Upper lobe of right lung (tissue), 1 donor: ENCODE results near the gene NXN. TPM values are rescaled to one million over a fixed set of nuclear protein-coding genes. Genes with fewer than 3 reads are reported as not detected.
A peak's percentile ranks its signal among the peaks of the same experiment; 100 is the strongest.

Experiments used
- ATAC-seq: fragments of 200-7000 bp; cut with Tn5 transposase; one replicate; pipeline ENCODE4 v1.9.1; 2020; ENCODE audit warnings: mild to moderate bottlenecking, moderate library complexity
- DNase-seq: peaks from one replicate; pipeline ENCODE4 v3.0.0-alpha.2; 2020
- H3K27ac ChIP-seq: fragments of 200-600 bp; one replicate; pipeline ENCODE4 v1.8.0; 2022
- H3K27me3 ChIP-seq: fragments of 200-600 bp; one replicate; pipeline ENCODE4 v1.8.0; 2022; ENCODE audit warnings: mild to moderate bottlenecking
- H3K36me3 ChIP-seq: fragments of 200-600 bp; one replicate; pipeline ENCODE4 v1.8.0; 2022
- H3K4me1 ChIP-seq: fragments of 200-600 bp; one replicate; pipeline ENCODE4 v1.8.0; 2022
- H3K4me3 ChIP-seq: fragments of 200-600 bp; one replicate; pipeline ENCODE4 v1.8.0; 2022; ENCODE audit warnings: mild to moderate bottlenecking
- H3K9me3 ChIP-seq: fragments of 200-600 bp; one replicate; pipeline ENCODE4 v1.8.0; 2022
- intact Hi-C: fragments of 100-400 bp; cut with DNase I; formaldehyde crosslinking; loops from one replicate; pipeline ENCODE4 v1.11.0; 2022
- total RNA-seq: library from RNA; stranded (reverse); fragmentation: NEBNext Ultra II Directional; extraction: Animal tissue kit (Norgen Biotek cat#: 25700); gene quantifications from one replicate; pipeline ENCODE4 v1.2.1, GENCODE V29; 2021
- TF ChIP-seq, protein P1 (sequence below): fragments of 200-600 bp; IDR thresholded peaks from one replicate; pipeline ENCODE4 v1.8.0; 2022; ENCODE audit warnings: antibody characterized with exemption
- donor health status: DM: no; HTN: yes; CAD: no; lungs with severe emphysema.

The NXN gene
- total RNA-seq, 1 donor from 2014 or later, result 57.3 TPM

GRCh38 chr17:851924-852323, 127.7 kb downstream of the NXN start:
- Histone ChIP-seq H3K4me1 (no peaks in the 10 kb centered on the region), H3K27ac (no peak overlapping the region), H3K4me3 (no peak overlapping the region), H3K27me3 (no peaks in the 10 kb centered on the region), H3K9me3 (no peaks in the 10 kb centered on the region), H3K36me3 (no peaks in the 10 kb centered on the region)
- ATAC-seq (no peak), DNase-seq (no peak)
- intact Hi-C loops, result no loop called here
- TF ChIP-seq, protein P1, sequence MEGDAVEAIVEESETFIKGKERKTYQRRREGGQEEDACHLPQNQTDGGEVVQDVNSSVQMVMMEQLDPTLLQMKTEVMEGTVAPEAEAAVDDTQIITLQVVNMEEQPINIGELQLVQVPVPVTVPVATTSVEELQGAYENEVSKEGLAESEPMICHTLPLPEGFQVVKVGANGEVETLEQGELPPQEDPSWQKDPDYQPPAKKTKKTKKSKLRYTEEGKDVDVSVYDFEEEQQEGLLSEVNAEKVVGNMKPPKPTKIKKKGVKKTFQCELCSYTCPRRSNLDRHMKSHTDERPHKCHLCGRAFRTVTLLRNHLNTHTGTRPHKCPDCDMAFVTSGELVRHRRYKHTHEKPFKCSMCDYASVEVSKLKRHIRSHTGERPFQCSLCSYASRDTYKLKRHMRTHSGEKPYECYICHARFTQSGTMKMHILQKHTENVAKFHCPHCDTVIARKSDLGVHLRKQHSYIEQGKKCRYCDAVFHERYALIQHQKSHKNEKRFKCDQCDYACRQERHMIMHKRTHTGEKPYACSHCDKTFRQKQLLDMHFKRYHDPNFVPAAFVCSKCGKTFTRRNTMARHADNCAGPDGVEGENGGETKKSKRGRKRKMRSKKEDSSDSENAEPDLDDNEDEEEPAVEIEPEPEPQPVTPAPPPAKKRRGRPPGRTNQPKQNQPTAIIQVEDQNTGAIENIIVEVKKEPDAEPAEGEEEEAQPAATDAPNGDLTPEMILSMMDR, result no peak

GRCh38 chr17:850851-851763, 128.5 kb downstream of the NXN start:
- peaks cover 5% of the 10 kb centered on the region for H3K4me1 ChIP-seq

GRCh38 chr17:850086-850850, 129.3 kb downstream of the NXN start:
- intact Hi-C loops, result no loop called here
- TF ChIP-seq, protein P1, result no peak
- Histone ChIP-seq H3K4me3 (no peak overlapping the region), H3K36me3 (no peaks in the 10 kb centered on the region), H3K27me3 (no peaks in the 10 kb centered on the region), H3K27ac (peak overlapping the region; percentile 6), H3K9me3 (no peaks in the 10 kb centered on the region), H3K4me1 (peaks cover 5% of the 10 kb centered on the region)
- DNase-seq (no peak), ATAC-seq (no peak)

More at GRCh38 chr17:850851-851763, 128.5 kb downstream of the NXN start:
- TF ChIP-seq, protein P1, result no peak
- Histone ChIP-seq H3K27me3 (no peaks in the 10 kb centered on the region), H3K36me3 (no peaks in the 10 kb centered on the region), H3K9me3 (no peaks in the 10 kb centered on the region), H3K4me3 (no peak overlapping the region), H3K27ac (peak overlapping the region; percentile 6)
- ATAC-seq, result no peak
- intact Hi-C loops, result no loop called here
- DNase-seq, result no peak

- intact Hi-C loops, result no loop called here
- no peaks in the 10 kb centered on the region for H3K36me3 ChIP-seq
- H3K27ac ChIP-seq, result peak overlapping the region; percentile 68
- ATAC-seq, result no peak
- no peak for DNase-seq
- H3K9me3 ChIP-seq, result no peaks in the 10 kb centered on the region
- peaks cover 5% of the 10 kb centered on the region for H3K4me1 ChIP-seq
- H3K4me3 ChIP-seq, result peak overlapping the region; percentile 14
- no peaks in the 10 kb centered on the region for H3K27me3 ChIP-seq
- TF ChIP-seq, protein P1, result no peak
Observed at GRCh38 chr17:848402-848801, 131.2 kb downstream of the NXN start.

- DNase-seq (no peak), ATAC-seq (peak; percentile 37)
- Histone ChIP-seq H3K4me1 (peaks cover 5% of the 10 kb centered on the region), H3K9me3 (no peaks in the 10 kb centered on the region), H3K27ac (peak overlapping the region; percentile 58), H3K36me3 (no peaks in the 10 kb centered on the region), H3K27me3 (no peaks in the 10 kb centered on the region), H3K4me3 (peak overlapping the region; percentile 42)
- TF ChIP-seq, protein P1, result no peak
- intact Hi-C loops, result no loop called here
Observed at GRCh38 chr17:846901-847843, 132.4 kb downstream of the NXN start.
